Neural progenitor cell (in vitro differentiated cells): ENCODE measurements around the gene PDPR.
"Not testable (repeated sequence)": the region's sequence is repeated elsewhere in the genome, so short reads cannot be mapped to it uniquely, and the experiment has no call there.

Experiments used
- CTCF ChIP-seq: fragments of 200-600 bp; sonication (generic); IDR thresholded peaks from 2 replicates; pipeline ENCODE4 v1.5.1; 2017; ENCODE audit warnings: antibody characterized with exemption, mild to moderate bottlenecking
- EZH2 ChIP-seq: fragments of 200-600 bp; sonication (generic); IDR thresholded peaks from 2 replicates; pipeline ENCODE4 v1.6.1; 2017; ENCODE audit warnings: antibody characterized with exemption, mild to moderate bottlenecking, moderate library complexity

- TF ChIP-seq CTCF, EZH2: not testable (repeated sequence)
Measured at GRCh38 chr16:70088160-70088559, 26.0 kb upstream of the PDPR start.
